Measurements from ENCODE around the gene NDUFA12.

The NDUFA12 gene

GRCh38 chr12:94930772-94931171, 72.7 kb downstream of the NDUFA12 start:
- no peak for DNase-seq

GRCh38 chr12:94930216-94930654, 73.3 kb downstream of the NDUFA12 start:
- no peak for DNase-seq

- no peak for DNase-seq
These were observed 73.7 kb downstream of the NDUFA12 start for GRCh38 chr12:94929780-94930179.

- DNase-seq = no peak
These were observed 77.8 kb downstream of the NDUFA12 start for GRCh38 chr12:94925729-94926128.

- DNase-seq = no peak
These were observed 78.3 kb downstream of the NDUFA12 start for GRCh38 chr12:94925206-94925605.

- no peak for DNase-seq
These were observed 80.9 kb downstream of the NDUFA12 start for GRCh38 chr12:94922561-94922960.

Data from suppressor macrophage treated with lipopolysaccharide for 1 hour (primary cell).